GM20000 (cell line): ENCODE data around the gene FAM53B.

ENCODE experiments used
- DNase-seq: peaks from one replicate; pipeline ENCODE4 v3.0.0; 2012; ENCODE audit warnings: low spot score
- CTCF ChIP-seq: IDR thresholded peaks from 2 replicates; pipeline ENCODE4 v1.5.1; 2012; ENCODE audit warnings: mild to moderate bottlenecking, control low read depth; ENCODE audit errors: extremely low read depth, missing control alignments

Gene FAM53B

DNA sequence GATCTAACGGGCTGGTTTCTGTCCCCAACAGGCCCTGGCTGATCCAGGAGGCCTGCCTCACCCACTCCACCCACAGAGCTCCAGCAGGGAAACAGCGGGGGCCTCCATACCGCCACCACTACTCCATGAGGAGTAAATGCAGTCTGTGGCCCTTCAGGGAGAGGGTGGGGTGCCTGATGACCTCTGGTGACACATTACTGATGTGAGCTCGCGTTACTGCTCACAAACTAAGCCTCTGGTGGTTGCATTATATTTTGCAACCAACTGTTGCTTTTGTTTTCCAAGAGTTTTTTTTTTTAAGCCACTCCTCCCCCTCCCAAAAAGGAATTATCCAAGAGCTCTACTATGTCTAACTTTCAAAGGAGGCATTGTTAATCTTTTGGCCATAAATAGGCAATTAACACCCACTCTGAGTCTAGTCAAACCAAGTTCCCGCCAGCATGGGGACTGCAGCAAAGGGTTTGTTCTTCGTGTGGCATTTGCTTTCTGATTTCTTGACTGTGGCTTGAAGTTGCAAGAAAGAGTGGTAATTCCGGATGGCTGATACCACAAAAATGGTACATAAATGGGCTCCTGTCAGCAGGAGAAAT, 72.6 kb downstream of the FAM53B start:
- no peak for DNase-seq
- no peak for TF ChIP-seq CTCF

GRCh38 chr10:124670849-124671248, 73.3 kb downstream of the FAM53B start:
- TF ChIP-seq CTCF = no peak
- DNase-seq = no peak

- no peak for TF ChIP-seq CTCF
- no peak for DNase-seq
Observed at GRCh38 chr10:124669824-124670654, 74.1 kb downstream of the FAM53B start.

DNA sequence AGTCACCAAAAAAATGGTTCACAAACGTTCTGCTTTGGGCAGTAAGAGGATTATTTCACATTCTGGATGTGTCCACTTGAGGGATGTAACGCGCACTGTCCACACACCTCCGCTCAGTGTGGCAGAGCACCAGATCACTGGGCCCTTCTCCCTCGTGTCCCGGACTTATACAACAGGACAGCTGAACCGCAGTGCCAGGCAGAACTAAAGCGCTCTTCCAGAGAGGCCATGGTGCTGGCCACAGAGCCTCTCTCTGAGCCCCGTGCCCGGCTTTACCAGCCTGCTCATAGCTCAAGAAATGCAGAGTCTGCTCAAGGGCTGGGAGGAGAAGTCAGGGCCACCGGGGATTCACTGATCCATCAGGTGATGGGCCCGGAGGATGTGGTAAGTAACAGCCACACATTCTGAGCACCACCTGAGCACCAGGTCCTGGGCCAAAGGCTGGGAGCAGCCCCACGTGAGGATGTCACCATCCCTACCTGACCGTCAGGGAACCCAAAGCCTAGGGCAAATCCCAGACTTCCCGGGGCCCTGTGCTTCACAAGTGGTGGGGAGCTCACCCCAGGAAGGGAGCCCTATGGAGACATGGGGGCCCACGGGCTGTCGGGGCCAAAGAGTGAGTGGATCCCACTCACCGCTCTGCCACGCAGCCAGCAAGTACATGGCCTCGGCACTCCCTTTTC, 74.9 kb downstream of the FAM53B start:
- TF ChIP-seq CTCF = no peak
- DNase-seq = no peak

- TF ChIP-seq CTCF = no peak
- DNase-seq = no peak
Observed at GRCh38 chr10:124668517-124669051, 75.6 kb downstream of the FAM53B start.

GRCh38 chr10:124667425-124668345, 76.5 kb downstream of the FAM53B start:
- TF ChIP-seq CTCF = no peak
- DNase-seq = no peak
